Measurements from ENCODE around the gene DLEC1.
A peak's percentile ranks its signal among the peaks of the same experiment; 100 is the strongest.

- TF ChIP-seq, protein P1, sequence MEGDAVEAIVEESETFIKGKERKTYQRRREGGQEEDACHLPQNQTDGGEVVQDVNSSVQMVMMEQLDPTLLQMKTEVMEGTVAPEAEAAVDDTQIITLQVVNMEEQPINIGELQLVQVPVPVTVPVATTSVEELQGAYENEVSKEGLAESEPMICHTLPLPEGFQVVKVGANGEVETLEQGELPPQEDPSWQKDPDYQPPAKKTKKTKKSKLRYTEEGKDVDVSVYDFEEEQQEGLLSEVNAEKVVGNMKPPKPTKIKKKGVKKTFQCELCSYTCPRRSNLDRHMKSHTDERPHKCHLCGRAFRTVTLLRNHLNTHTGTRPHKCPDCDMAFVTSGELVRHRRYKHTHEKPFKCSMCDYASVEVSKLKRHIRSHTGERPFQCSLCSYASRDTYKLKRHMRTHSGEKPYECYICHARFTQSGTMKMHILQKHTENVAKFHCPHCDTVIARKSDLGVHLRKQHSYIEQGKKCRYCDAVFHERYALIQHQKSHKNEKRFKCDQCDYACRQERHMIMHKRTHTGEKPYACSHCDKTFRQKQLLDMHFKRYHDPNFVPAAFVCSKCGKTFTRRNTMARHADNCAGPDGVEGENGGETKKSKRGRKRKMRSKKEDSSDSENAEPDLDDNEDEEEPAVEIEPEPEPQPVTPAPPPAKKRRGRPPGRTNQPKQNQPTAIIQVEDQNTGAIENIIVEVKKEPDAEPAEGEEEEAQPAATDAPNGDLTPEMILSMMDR (conservative IDR thresholded peaks at IDR 0.05; ENCODE audit: low read depth in 2 of 2) = no peak
- peak; percentile 39 for TF ChIP-seq EZH2 (IDR thresholded peaks at IDR 0.05; ENCODE audit: low read depth, unreplicated experiment)
- no peak for TF ChIP-seq POLR2AphosphoS5 (IDR thresholded peaks at IDR 0.05; ENCODE audit: low read depth)
- TF ChIP-seq REST (IDR thresholded peaks at IDR 0.05; ENCODE audit: unreplicated experiment) = no peak
- no peak for TF ChIP-seq CREB1 (CRISPR knock-in tag; IDR thresholded peaks at IDR 0.05; ENCODE audit: low read depth)
- no peak for TF ChIP-seq EZH2phosphoT487 (IDR thresholded peaks at IDR 0.05; ENCODE audit: unreplicated experiment)
- no peak for TF ChIP-seq JUNB (IDR thresholded peaks at IDR 0.05; ENCODE audit: unreplicated experiment)
- TF ChIP-seq STAT1 (IDR thresholded peaks at IDR 0.05; ENCODE audit: unreplicated experiment) = no peak
- TF ChIP-seq ZNF462 (CRISPR knock-in tag; IDR thresholded peaks at IDR 0.05) = no peak
- no peak for TF ChIP-seq ZNF114 (CRISPR knock-in tag; IDR thresholded peaks at IDR 0.05)
Measured at GRCh38 chr3:38028621-38029361, 10.2 kb upstream of the DLEC1 start.

Measured in GM23338 (cell line).